ENCODE results near the gene BAD.
A peak's percentile ranks its signal among the peaks of the same experiment; 100 is the strongest.

BAD gene

DNA sequence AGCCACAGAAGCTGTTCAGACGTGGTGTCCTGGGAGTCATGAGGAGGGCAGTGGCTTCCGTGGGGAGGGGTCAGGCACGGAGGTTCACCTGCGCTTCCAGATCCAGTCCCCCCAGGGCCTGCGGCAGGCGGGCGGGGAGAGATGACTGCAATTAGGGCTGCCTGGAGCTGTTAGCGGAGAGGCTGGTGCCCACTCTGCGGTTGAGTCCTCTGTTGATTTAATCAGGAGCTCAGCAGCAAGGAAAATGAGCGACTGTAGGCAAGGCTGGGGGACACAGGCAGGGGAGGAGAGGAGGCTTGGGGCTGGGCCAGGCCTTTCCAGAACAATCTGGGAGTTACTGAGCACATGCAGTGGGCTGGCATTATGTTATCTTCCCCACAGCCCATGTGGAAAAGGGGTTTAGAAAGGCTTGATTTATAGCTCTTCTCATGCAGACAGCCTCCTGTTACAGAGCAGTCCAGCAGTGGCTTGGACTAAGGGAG lies 20.1 kb downstream of the BAD start:
- Histone ChIP-seq H3K79me2 (ENCODE audit: control insufficient read depth, insufficient read depth, low read length, poor library complexity) (peaks cover 2% of the 10 kb centered on the region), H3K27ac (ENCODE audit: low read depth, low read length) (no peak overlapping the region), H3K14ac (ENCODE audit: low read length) (no peak overlapping the region), H2AK5ac (ENCODE audit: low read length) (no peak overlapping the region), H3K4me3 (ENCODE audit: low read depth, low read length) (no peak overlapping the region), H3K23ac (ENCODE audit: low read length) (no peak overlapping the region), H3K4me1 (ENCODE audit: control insufficient read depth in 1 of 2, insufficient read depth in 2 of 2, low read length in 2 of 2) (peaks cover 37 to 42% of the 10 kb centered on the region in 2 experiments), H3K4me2 (ENCODE audit: low read length) (no peak overlapping the region), H4K12ac (ENCODE audit: low read depth, low read length) (no peak overlapping the region), H4K8ac (ENCODE audit: low read depth, low read length) (no peak overlapping the region), H2BK12ac (ENCODE audit: low read length) (no peak overlapping the region), H2AFZ (ENCODE audit: insufficient read depth, low read length, poor library complexity) (no peak overlapping the region), H2BK5ac (ENCODE audit: low read depth, low read length, poor library complexity) (no peak overlapping the region), H3K9ac (ENCODE audit: low read length) (no peak overlapping the region), H3K4ac (ENCODE audit: low read depth, low read length) (no peak overlapping the region), H3K36me3 (ENCODE audit: control insufficient read depth in 1 of 2, insufficient read depth in 2 of 2, low read length in 2 of 2) (peaks cover 69 to 71% of the 10 kb centered on the region in 2 experiments), H3K79me1 (ENCODE audit: low read length) (peaks cover 24% of the 10 kb centered on the region), H3K9me3 (ENCODE audit: insufficient read depth, low read depth, low read length) (peaks cover 2% of the 10 kb centered on the region), H4K91ac (ENCODE audit: low read depth, low read length) (no peak overlapping the region), H3K18ac (ENCODE audit: low read length) (peak overlapping the region; percentile 55), H2BK120ac (ENCODE audit: insufficient read depth, low read length, poor library complexity) (no peak overlapping the region), H3K27me3 (ENCODE audit: insufficient read depth, low read length) (no peaks in the 10 kb centered on the region)
- no CpG with 5 or more reads among the region's 10 CpGs for WGBS (ENCODE audit: extremely low coverage, insufficient coverage, insufficient read length)
- DNase-seq, result no peak

- Histone ChIP-seq H3K14ac (ENCODE audit: low read length) (no peak overlapping the region), H3K23ac (ENCODE audit: low read length) (no peak overlapping the region), H2BK12ac (ENCODE audit: low read length) (peak overlapping the region; percentile 8), H4K8ac (ENCODE audit: low read depth, low read length) (no peak overlapping the region), H2AFZ (ENCODE audit: insufficient read depth, low read length, poor library complexity) (no peak overlapping the region), H3K9me3 (ENCODE audit: insufficient read depth, low read depth, low read length) (peaks cover 2% of the 10 kb centered on the region), H3K79me1 (ENCODE audit: low read length) (peaks cover 19% of the 10 kb centered on the region), H3K4me3 (ENCODE audit: low read depth, low read length) (no peak overlapping the region), H3K36me3 (ENCODE audit: control insufficient read depth in 1 of 2, insufficient read depth in 2 of 2, low read length in 2 of 2) (peaks cover 74 to 75% of the 10 kb centered on the region in 2 experiments), H3K27ac (ENCODE audit: low read depth, low read length) (no peak overlapping the region), H3K27me3 (ENCODE audit: insufficient read depth, low read length) (no peaks in the 10 kb centered on the region), H3K4ac (ENCODE audit: low read depth, low read length) (peak overlapping the region; percentile 31), H2BK120ac (ENCODE audit: insufficient read depth, low read length, poor library complexity) (peak overlapping the region; percentile 21), H3K4me1 (ENCODE audit: control insufficient read depth in 1 of 2, insufficient read depth in 2 of 2, low read length in 2 of 2) (peaks cover 35 to 39% of the 10 kb centered on the region in 2 experiments), H3K9ac (ENCODE audit: low read length) (no peak overlapping the region), H3K79me2 (ENCODE audit: control insufficient read depth, insufficient read depth, low read length, poor library complexity) (no peaks in the 10 kb centered on the region), H2AK5ac (ENCODE audit: low read length) (peak overlapping the region; percentile 13), H4K12ac (ENCODE audit: low read depth, low read length) (no peak overlapping the region), H4K91ac (ENCODE audit: low read depth, low read length) (peak overlapping the region; percentile 25), H2BK5ac (ENCODE audit: low read depth, low read length, poor library complexity) (peak overlapping the region; percentile 17), H3K4me2 (ENCODE audit: low read length) (no peak overlapping the region), H3K18ac (ENCODE audit: low read length) (peak overlapping the region; percentile 55)
- no peak for DNase-seq
- no CpG with 5 or more reads among the region's 8 CpGs for WGBS (ENCODE audit: extremely low coverage, insufficient coverage, insufficient read length)
These were observed 20.5 kb downstream of the BAD start for GRCh38 chr11:64263947-64264317.

DNA sequence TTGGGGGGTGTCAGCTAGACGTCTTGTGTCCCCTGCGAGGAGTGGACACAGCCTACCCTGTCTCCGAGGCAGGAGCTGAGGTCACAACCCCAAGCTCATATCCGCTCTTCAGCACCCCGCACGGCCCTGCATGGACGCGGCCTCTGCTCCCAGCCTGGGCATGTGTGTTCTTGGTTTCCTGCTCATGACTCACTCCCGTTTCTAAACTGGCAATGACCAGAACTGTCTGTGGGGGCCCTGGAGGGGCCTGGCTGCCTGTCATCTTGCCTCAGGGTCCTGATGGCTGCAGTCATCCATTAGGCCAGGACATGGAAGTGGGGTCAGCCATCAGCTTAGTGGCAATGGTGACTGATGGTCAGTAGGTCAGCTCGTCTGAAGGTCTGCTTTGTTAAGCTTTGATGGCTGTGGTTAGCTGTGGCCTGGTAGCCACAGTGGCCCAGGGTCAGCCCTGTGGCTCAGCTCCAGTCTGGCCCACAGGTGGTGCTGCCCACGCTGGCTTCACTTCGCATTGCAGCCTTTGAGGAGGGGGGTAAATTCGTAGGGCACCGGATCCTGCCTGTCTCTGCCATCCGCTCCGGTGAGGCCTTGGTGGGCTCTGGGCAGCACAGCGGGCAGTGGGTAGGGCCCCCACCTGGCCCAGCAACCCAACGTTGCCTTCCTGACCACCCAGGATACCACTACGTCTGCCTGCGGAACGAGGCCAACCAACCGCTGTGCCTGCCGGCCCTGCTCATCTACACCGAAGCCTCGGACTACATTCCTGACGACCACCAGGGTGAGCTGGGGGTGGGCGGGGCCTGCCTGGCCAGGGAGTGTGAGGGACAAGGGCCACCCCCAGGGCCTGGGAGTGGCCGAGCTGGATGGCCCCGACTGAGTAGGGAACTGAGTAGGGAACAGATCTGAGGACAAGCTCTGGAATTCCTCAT lies 21.2 kb downstream of the BAD start:
- H2AK5ac ChIP-seq (ENCODE audit: low read length), result peak overlapping the region; percentile 10
- no peaks in the 10 kb centered on the region for H3K79me2 ChIP-seq (ENCODE audit: control insufficient read depth, insufficient read depth, low read length, poor library complexity)
- H3K4me1 ChIP-seq (ENCODE audit: control insufficient read depth in 1 of 2, insufficient read depth in 2 of 2, low read length in 2 of 2), result peaks cover 28 to 33% of the 10 kb centered on the region in 2 experiments
- peak overlapping the region; percentile 13 for H4K8ac ChIP-seq (ENCODE audit: low read depth, low read length)
- H4K91ac ChIP-seq (ENCODE audit: low read depth, low read length), result peak overlapping the region; percentile 25
- peak overlapping the region; percentile 15 for H3K14ac ChIP-seq (ENCODE audit: low read length)
- H3K9ac ChIP-seq (ENCODE audit: low read length), result no peak overlapping the region
- H3K23ac ChIP-seq (ENCODE audit: low read length), result no peak overlapping the region
- H2AFZ ChIP-seq (ENCODE audit: insufficient read depth, low read length, poor library complexity), result no peak overlapping the region
- peaks cover 14% of the 10 kb centered on the region for H3K79me1 ChIP-seq (ENCODE audit: low read length)
- no peaks in the 10 kb centered on the region for H3K27me3 ChIP-seq (ENCODE audit: insufficient read depth, low read length)
- H3K18ac ChIP-seq (ENCODE audit: low read length), result peak overlapping the region; percentile 55
- peak overlapping the region; percentile 24 for H2BK12ac ChIP-seq (ENCODE audit: low read length)
- no peak for DNase-seq
- WGBS (ENCODE audit: extremely low coverage, insufficient coverage, insufficient read length), result no CpG with 5 or more reads among the region's 29 CpGs
- no peak overlapping the region for H2BK5ac ChIP-seq (ENCODE audit: low read depth, low read length, poor library complexity)
- peak overlapping the region; percentile 1 for H3K4ac ChIP-seq (ENCODE audit: low read depth, low read length)
- no peak overlapping the region for H2BK120ac ChIP-seq (ENCODE audit: insufficient read depth, low read length, poor library complexity)
- peaks cover 78 to 81% of the 10 kb centered on the region in 2 experiments for H3K36me3 ChIP-seq (ENCODE audit: control insufficient read depth in 1 of 2, insufficient read depth in 2 of 2, low read length in 2 of 2)
- H3K9me3 ChIP-seq (ENCODE audit: insufficient read depth, low read depth, low read length), result peaks cover 4% of the 10 kb centered on the region
- H3K4me2 ChIP-seq (ENCODE audit: low read length), result no peak overlapping the region
- H4K12ac ChIP-seq (ENCODE audit: low read depth, low read length), result no peak overlapping the region
- H3K27ac ChIP-seq (ENCODE audit: low read depth, low read length), result peak overlapping the region; percentile 59
- no peak overlapping the region for H3K4me3 ChIP-seq (ENCODE audit: low read depth, low read length)

- Histone ChIP-seq H2BK120ac (ENCODE audit: insufficient read depth, low read length, poor library complexity) (no peak overlapping the region), H3K9ac (ENCODE audit: low read length) (no peak overlapping the region), H3K79me2 (ENCODE audit: control insufficient read depth, insufficient read depth, low read length, poor library complexity) (no peaks in the 10 kb centered on the region), H3K4me1 (ENCODE audit: control insufficient read depth in 1 of 2, insufficient read depth in 2 of 2, low read length in 2 of 2) (peaks cover 23 to 28% of the 10 kb centered on the region in 2 experiments), H4K8ac (ENCODE audit: low read depth, low read length) (no peak overlapping the region), H4K12ac (ENCODE audit: low read depth, low read length) (no peak overlapping the region), H3K14ac (ENCODE audit: low read length) (no peak overlapping the region), H2AK5ac (ENCODE audit: low read length) (peak overlapping the region; percentile 42), H3K9me3 (ENCODE audit: insufficient read depth, low read depth, low read length) (peaks cover 4% of the 10 kb centered on the region), H2AFZ (ENCODE audit: insufficient read depth, low read length, poor library complexity) (no peak overlapping the region), H3K4ac (ENCODE audit: low read depth, low read length) (no peak overlapping the region), H3K27me3 (ENCODE audit: insufficient read depth, low read length) (no peaks in the 10 kb centered on the region), H3K79me1 (ENCODE audit: low read length) (peaks cover 14% of the 10 kb centered on the region), H3K4me2 (ENCODE audit: low read length) (no peak overlapping the region), H2BK5ac (ENCODE audit: low read depth, low read length, poor library complexity) (no peak overlapping the region), H3K4me3 (ENCODE audit: low read depth, low read length) (no peak overlapping the region), H3K36me3 (ENCODE audit: control insufficient read depth in 1 of 2, insufficient read depth in 2 of 2, low read length in 2 of 2) (peaks cover 77 to 85% of the 10 kb centered on the region in 2 experiments), H3K27ac (ENCODE audit: low read depth, low read length) (peak overlapping the region; percentile 59), H4K91ac (ENCODE audit: low read depth, low read length) (peak overlapping the region; percentile 28), H3K23ac (ENCODE audit: low read length) (no peak overlapping the region), H2BK12ac (ENCODE audit: low read length) (peak overlapping the region; percentile 44), H3K18ac (ENCODE audit: low read length) (peak overlapping the region; percentile 31)
- no peak for DNase-seq
- no CpG with 5 or more reads among the region's 42 CpGs for WGBS (ENCODE audit: extremely low coverage, insufficient coverage, insufficient read length)
These were observed 22.0 kb downstream of the BAD start for GRCh38 chr11:64262271-64263002.

All from trophoblast cell (in vitro differentiated cells and primary cell).